GM12873 (cell line): ENCODE data around the gene ACKR2.

Experiments
- CTCF ChIP-seq: IDR thresholded peaks from 2 replicates; pipeline ENCODE4 v1.5.1; 2012; ENCODE audit warnings: low read depth, mild to moderate bottlenecking, moderate library complexity, low read length, control low read depth; ENCODE audit not compliant: insufficient read depth; ENCODE audit errors: missing control alignments

Gene ACKR2

GRCh38 chr3:42853739-42854302 lies 44.6 kb downstream of the ACKR2 start:
- TF ChIP-seq CTCF, result no peak

GRCh38 chr3:42855219-42855546 lies 45.9 kb downstream of the ACKR2 start:
- TF ChIP-seq CTCF, result no peak

- TF ChIP-seq CTCF, result no peak
Observed at GRCh38 chr3:42855547-42856380, 46.5 kb downstream of the ACKR2 start.

GRCh38 chr3:42856544-42856943 lies 47.3 kb downstream of the ACKR2 start:
- TF ChIP-seq CTCF, result no peak

- TF ChIP-seq CTCF, result no peak
Observed at GRCh38 chr3:42864321-42864950, 55.2 kb downstream of the ACKR2 start.

GRCh38 chr3:42865256-42865655 lies 56.0 kb downstream of the ACKR2 start:
- no peak for TF ChIP-seq CTCF

- TF ChIP-seq CTCF, result no peak
Observed at GRCh38 chr3:42867138-42867537, 57.9 kb downstream of the ACKR2 start.
